Breast epithelium (tissue), 4 donors: ENCODE data around the gene SARS1. TPM values are rescaled to one million over a fixed set of nuclear protein-coding genes. Genes with fewer than 3 reads are reported as not detected.
"Not testable (repeated sequence)": the region's sequence is repeated elsewhere in the genome, so short reads cannot be mapped to it uniquely, and the experiment has no call there.

Experiments
- DNase-seq, 2 donors: peaks; one replicate each; pipeline ENCODE4 v3.0.0-alpha.2; 2019; ENCODE audit warnings: low spot score in 2 of 2
- H3K27ac ChIP-seq, 2 donors: fragments of 200-600 bp; sonication (generic) in 1 of 2; one replicate each; pipeline ENCODE4 v1.5.1; 2016 to 2019; ENCODE audit warnings: mild to moderate bottlenecking in 1 of 2
- H3K27me3 ChIP-seq, 2 donors: fragments of 200-600 bp; sonication (generic) in 1 of 2; one replicate each; pipeline versions ENCODE4 v1.5.1 to v1.6.0; 2017 to 2019; ENCODE audit warnings: control low read depth in 1 of 2, mild to moderate bottlenecking in 1 of 2
- H3K36me3 ChIP-seq: fragments of 200-600 bp; one replicate; pipeline ENCODE4 v1.5.1; 2019
- H3K4me1 ChIP-seq, 2 donors: fragments of 200-600 bp; sonication (generic); one replicate each; pipeline ENCODE4 v1.5.1; 2016 to 2019; ENCODE audit warnings: control low read depth in 1 of 2
- H3K4me3 ChIP-seq, 3 donors: fragments of 200-600 bp; sonication (generic); 1 replicate in 2 of 3; 2 replicates in 1 of 3; pipeline ENCODE4 v1.5.1; 2016 to 2019; ENCODE audit warnings: mild to moderate bottlenecking in 3 of 3, moderate library complexity in 2 of 3
- H3K9me3 ChIP-seq, 2 donors: fragments of 200-600 bp; sonication (generic) in 1 of 2; one replicate each; pipeline ENCODE4 v1.5.1; 2016 to 2019; ENCODE audit warnings: control low read depth in 1 of 2
- POLR2A ChIP-seq: fragments of 450-650 bp; IDR thresholded peaks from one replicate; pipeline ENCODE4 v1.6.1; 2016; ENCODE audit warnings: antibody characterized with exemption, mild to moderate bottlenecking, moderate library complexity
- POLR2AphosphoS5 ChIP-seq, 3 donors: sonication (generic); formaldehyde crosslinking; IDR thresholded peaks; one replicate each; pipeline ENCODE4 v1.6.1; 2017; ENCODE audit warnings: antibody characterized with exemption in 3 of 3
- intact Hi-C: fragments of 100-400 bp; cut with DNase I; formaldehyde crosslinking; loops from one replicate; pipeline ENCODE4 v1.15.1; 2023; ENCODE audit warnings: low total_unique reads
- total RNA-seq, 3 donors: library from RNA; depleted of rRNA; stranded (reverse); fragments of >200 nt; gene quantifications; one replicate each; pipeline ENCODE4 v1.1.0, GENCODE V29; 2016
- TF ChIP-seq, protein P1 (sequence below), 3 donors: fragments of 450-650 bp; IDR thresholded peaks; one replicate each; pipeline ENCODE4 v1.5.1; 2016 to 2017; ENCODE audit warnings: antibody characterized with exemption in 3 of 3, mild to moderate bottlenecking in 3 of 3, moderate library complexity in 3 of 3

Gene SARS1
- total RNA-seq, 3 donors from 2014 or later = 146 to 172 (median 161) TPM

DNA sequence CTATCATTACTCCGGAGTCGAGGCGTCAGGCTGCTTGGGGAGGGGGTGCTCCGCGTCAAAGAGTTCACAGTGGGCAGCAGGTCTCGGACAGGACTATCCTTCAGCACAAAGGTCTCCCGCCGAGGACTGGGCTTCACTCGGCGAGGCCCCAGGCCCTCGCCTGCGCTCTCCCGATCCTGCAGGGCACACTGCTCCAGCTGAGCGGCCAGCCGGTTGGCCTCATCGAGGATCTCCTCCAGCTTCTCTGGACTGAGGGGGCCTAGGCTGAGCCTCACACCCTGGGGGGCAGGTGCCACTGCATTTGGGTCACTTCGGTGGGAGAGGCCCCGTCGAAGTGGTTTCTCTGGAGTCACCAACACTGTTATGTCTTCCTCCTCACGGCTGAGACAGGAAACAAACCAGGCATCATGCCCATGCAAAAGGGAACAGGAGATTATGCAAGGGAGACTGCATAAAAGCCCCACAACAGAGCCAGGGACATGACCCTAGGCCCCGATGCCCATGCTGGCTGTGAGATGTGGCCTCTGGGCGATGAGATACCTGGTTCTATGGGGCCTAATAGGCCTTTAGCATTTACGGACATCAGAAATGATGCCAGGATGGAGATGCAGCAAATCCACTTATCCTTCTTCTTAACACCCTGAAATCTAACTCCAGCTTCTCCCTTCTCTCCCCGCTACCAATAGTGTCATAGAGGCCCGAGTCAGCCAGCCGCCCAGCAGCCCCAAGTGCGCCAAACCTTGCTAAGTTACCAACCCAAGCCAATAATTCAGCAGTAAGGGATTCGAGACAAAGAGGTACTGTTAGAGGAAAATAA, 68.2 kb downstream of the SARS1 start:
- no peaks in the 10 kb centered on the region for H3K36me3 ChIP-seq
- H3K9me3 ChIP-seq = no peaks in the 10 kb centered on the region
- peak overlapping the region; percentile 2 to 86 for H3K27ac ChIP-seq
- DNase-seq = no peak
- TF ChIP-seq POLR2A (no peak), POLR2AphosphoS5 (IDR thresholded peaks at IDR 0.05) (no peak)
- TF ChIP-seq, protein P1, sequence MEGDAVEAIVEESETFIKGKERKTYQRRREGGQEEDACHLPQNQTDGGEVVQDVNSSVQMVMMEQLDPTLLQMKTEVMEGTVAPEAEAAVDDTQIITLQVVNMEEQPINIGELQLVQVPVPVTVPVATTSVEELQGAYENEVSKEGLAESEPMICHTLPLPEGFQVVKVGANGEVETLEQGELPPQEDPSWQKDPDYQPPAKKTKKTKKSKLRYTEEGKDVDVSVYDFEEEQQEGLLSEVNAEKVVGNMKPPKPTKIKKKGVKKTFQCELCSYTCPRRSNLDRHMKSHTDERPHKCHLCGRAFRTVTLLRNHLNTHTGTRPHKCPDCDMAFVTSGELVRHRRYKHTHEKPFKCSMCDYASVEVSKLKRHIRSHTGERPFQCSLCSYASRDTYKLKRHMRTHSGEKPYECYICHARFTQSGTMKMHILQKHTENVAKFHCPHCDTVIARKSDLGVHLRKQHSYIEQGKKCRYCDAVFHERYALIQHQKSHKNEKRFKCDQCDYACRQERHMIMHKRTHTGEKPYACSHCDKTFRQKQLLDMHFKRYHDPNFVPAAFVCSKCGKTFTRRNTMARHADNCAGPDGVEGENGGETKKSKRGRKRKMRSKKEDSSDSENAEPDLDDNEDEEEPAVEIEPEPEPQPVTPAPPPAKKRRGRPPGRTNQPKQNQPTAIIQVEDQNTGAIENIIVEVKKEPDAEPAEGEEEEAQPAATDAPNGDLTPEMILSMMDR (IDR thresholded peaks at IDR 0.05) = no peak
- H3K27me3 ChIP-seq = no peaks in the 10 kb centered on the region
- peak overlapping the region; percentile 58 to 68 (median 61) for H3K4me3 ChIP-seq
- peaks cover 0 to 3% of the 10 kb centered on the region in 2 donors for H3K4me1 ChIP-seq
- intact Hi-C loops = no loop called here

- Histone ChIP-seq H3K4me3 (peak overlapping the region; percentile 58 to 68 (median 61)), H3K4me1 (peaks cover 0 to 3% of the 10 kb centered on the region in 2 donors), H3K27me3 (no peaks in the 10 kb centered on the region), H3K9me3 (no peaks in the 10 kb centered on the region), H3K27ac (peak overlapping the region; percentile 2 to 86), H3K36me3 (no peaks in the 10 kb centered on the region)
- DNase-seq = no peak
- intact Hi-C loops = no loop called here
- no peak for TF ChIP-seq POLR2A
- no peak for TF ChIP-seq POLR2AphosphoS5 (IDR thresholded peaks at IDR 0.05)
- TF ChIP-seq, protein P1 (IDR thresholded peaks at IDR 0.05) = no peak
Measured at GRCh38 chr1:109282497-109282951, 68.8 kb downstream of the SARS1 start.

DNA sequence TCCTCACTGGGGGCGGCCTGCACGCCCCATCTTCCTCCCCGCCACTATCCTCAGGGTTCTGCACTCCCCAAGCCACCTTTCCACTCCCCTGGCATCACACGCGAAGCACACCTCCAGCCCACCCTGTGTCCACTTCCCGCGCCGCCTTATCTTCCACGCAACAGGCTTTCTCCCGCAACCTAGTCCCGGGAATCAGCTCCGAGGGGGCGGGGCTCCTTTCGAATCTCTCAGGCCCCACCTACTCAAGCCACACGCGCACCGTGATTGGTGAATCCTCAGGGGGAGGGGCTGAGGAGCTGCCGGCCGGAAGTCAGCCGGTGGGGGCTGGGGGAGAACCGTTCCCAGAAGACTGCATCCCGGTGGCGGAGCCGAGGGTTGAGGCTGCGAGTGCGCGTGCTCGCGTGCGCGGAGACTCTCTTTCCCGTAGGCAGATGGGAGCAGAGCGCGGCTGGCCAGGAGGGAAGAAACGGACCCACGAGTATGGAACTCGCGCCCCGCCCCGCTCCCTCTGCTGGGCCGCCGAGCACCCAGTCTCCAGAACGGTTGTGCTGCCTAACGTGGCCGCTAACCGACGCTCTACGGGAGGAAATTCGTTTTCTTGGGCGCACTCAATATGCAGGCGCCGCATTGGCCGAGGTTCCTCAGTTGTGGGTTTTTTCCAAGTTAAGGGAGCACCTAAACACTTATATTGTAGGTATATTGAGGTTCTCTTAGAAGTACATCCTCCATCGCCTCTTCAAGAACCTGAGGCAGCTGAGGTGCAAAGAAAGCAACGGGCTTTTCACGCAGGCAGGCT, 69.4 kb downstream of the SARS1 start, which contains the start of gene PSRC1:
TSS of gene PSRC1 (minus strand) at position 194 of the 796 bp plus-strand sequence.
- H3K4me1 ChIP-seq = peaks cover 0 to 3% of the 10 kb centered on the region in 2 donors
- TF ChIP-seq POLR2A (peak; percentile 74), POLR2AphosphoS5 (IDR thresholded peaks at IDR 0.05) (peak; percentile 83 to 91 (median 85))
- TF ChIP-seq, protein P1 (IDR thresholded peaks at IDR 0.05) = peak in 2 of 3 donors; percentile 40 to 83
- peak; percentile 94 for DNase-seq
- H3K27me3 ChIP-seq = no peaks in the 10 kb centered on the region
- H3K9me3 ChIP-seq = no peaks in the 10 kb centered on the region
- peak within 1 kb of the TSS; percentile 58 to 68 (median 61) for H3K4me3 ChIP-seq
- H3K36me3 ChIP-seq = no peaks in the 10 kb centered on the region
- intact Hi-C loops = no loop called here
- H3K27ac ChIP-seq = peak within 1 kb of the TSS; percentile 84 to 86

GRCh38 chr1:109283748-109284600, 70.3 kb downstream of the SARS1 start:
- DNase-seq = no peak
- Histone ChIP-seq H3K27ac (peak overlapping the region; percentile 84 to 86), H3K36me3 (no peaks in the 10 kb centered on the region), H3K4me1 (peaks cover 0 to 3% of the 10 kb centered on the region in 2 donors), H3K27me3 (no peaks in the 10 kb centered on the region), H3K9me3 (no peaks in the 10 kb centered on the region), H3K4me3 (peak overlapping the region; percentile 58 to 68 (median 61))
- intact Hi-C loops = no loop called here
- TF ChIP-seq, protein P1 (IDR thresholded peaks at IDR 0.05) = no peak
- TF ChIP-seq POLR2A = no peak
- TF ChIP-seq POLR2AphosphoS5 (IDR thresholded peaks at IDR 0.05) = no peak

DNA sequence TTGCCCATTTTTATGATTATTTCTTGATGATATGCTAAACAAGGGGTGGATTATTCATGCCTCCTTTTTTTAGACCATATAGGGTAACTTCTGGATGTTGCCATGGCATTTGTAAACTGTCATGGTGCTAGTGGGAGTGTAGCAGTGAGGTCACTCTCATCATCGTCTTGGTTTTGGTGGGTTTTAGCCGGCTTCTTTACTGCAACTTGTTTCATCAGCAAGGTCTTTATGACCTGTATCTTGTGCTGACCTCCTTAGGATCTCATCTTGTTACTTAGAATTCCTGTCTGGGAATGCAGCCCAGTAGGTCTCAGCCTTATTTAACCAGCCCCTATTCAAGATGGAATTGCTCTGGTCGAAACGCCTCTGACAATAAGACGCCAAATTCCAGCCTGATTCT, 73.0 kb downstream of the SARS1 start:
- H3K27me3 ChIP-seq, intact Hi-C loops, H3K36me3 ChIP-seq, H3K9me3 ChIP-seq, H3K4me3 ChIP-seq, DNase-seq, H3K4me1 ChIP-seq, H3K27ac ChIP-seq: not testable (repeated sequence)
